ENCODE measurements around the gene TIGD1.

DNA sequence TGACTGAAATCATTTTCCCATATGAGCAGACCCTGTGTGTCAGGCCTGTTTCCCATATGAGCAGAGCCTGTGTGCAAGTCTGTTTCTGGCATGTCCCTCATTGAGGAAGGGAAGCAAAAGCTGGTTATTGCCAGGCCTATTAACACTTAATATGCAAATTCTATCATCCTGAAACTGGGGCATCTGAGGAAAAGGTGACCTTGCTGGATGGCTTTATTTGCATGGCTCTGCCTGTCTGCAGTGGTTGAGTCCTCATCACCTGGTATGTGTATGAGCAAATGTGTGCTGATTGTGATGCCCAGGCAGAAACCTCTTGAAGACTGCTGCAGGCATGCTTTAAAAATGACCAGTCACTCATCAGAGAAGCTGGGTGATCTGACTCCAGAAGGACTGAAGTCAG lies 31.4 kb upstream of the TIGD1 start:
- TF ChIP-seq POLR2AphosphoS5 (IDR thresholded peaks at IDR 0.05; ENCODE audit: low read depth, low read length) (no peak), CTCF (IDR thresholded peaks at IDR 0.05) (no peak), TCF7L2 (IDR thresholded peaks at IDR 0.05; ENCODE audit: low read depth, low read length) (no peak)
- TF ChIP-seq, protein P1, sequence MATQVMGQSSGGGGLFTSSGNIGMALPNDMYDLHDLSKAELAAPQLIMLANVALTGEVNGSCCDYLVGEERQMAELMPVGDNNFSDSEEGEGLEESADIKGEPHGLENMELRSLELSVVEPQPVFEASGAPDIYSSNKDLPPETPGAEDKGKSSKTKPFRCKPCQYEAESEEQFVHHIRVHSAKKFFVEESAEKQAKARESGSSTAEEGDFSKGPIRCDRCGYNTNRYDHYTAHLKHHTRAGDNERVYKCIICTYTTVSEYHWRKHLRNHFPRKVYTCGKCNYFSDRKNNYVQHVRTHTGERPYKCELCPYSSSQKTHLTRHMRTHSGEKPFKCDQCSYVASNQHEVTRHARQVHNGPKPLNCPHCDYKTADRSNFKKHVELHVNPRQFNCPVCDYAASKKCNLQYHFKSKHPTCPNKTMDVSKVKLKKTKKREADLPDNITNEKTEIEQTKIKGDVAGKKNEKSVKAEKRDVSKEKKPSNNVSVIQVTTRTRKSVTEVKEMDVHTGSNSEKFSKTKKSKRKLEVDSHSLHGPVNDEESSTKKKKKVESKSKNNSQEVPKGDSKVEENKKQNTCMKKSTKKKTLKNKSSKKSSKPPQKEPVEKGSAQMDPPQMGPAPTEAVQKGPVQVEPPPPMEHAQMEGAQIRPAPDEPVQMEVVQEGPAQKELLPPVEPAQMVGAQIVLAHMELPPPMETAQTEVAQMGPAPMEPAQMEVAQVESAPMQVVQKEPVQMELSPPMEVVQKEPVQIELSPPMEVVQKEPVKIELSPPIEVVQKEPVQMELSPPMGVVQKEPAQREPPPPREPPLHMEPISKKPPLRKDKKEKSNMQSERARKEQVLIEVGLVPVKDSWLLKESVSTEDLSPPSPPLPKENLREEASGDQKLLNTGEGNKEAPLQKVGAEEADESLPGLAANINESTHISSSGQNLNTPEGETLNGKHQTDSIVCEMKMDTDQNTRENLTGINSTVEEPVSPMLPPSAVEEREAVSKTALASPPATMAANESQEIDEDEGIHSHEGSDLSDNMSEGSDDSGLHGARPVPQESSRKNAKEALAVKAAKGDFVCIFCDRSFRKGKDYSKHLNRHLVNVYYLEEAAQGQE (IDR thresholded peaks at IDR 0.05; ENCODE audit: insufficient read depth in 1 of 2, low read depth in 2 of 2, low read length in 1 of 2): no peak
